HL-60 (cell line): Measurements from ENCODE around the gene DIPK2B.

ENCODE experiments used
- DNase-seq, 2 experiments: peaks; one replicate each; pipeline ENCODE4 v3.0.0-alpha.2; 2010 to 2020; ENCODE audit warnings: low read depth in 1 of 2, low spot score in 1 of 2
- H3K27ac ChIP-seq: fragments of 250-450 bp; sonication (Bioruptor Pico); replicated peaks from 2 replicates; pipeline ENCODE4 v1.5.1; 2020; ENCODE audit warnings: mild to moderate bottlenecking, moderate library complexity
- H3K27me3 ChIP-seq: fragments of 250-450 bp; sonication (Bioruptor Pico); 2 replicates; pipeline ENCODE4 v1.5.1; 2021; ENCODE audit warnings: mild to moderate bottlenecking, moderate library complexity; ENCODE audit not compliant: insufficient read depth, poor library complexity, severe bottlenecking
- H3K4me3 ChIP-seq: replicated peaks from 2 replicates; pipeline ENCODE4 v1.5.1; 2011; ENCODE audit warnings: mild to moderate bottlenecking, control low read depth, low read length; ENCODE audit not compliant: insufficient read depth
- CTCF ChIP-seq: IDR thresholded peaks from one replicate; pipeline ENCODE4 v1.5.1; 2011; ENCODE audit warnings: low read length, control low read depth, inconsistent platforms; ENCODE audit not compliant: insufficient read depth
- GABPA ChIP-seq: IDR thresholded peaks from 2 replicates; pipeline ENCODE4 v1.6.1; 2012; ENCODE audit warnings: low read depth
- POLR2AphosphoS5 ChIP-seq: IDR thresholded peaks from 2 replicates; pipeline ENCODE4 v1.6.1; 2012; ENCODE audit warnings: low read depth
- REST ChIP-seq: IDR thresholded peaks from 2 replicates; pipeline ENCODE4 v1.6.1; 2012; ENCODE audit warnings: low read depth; ENCODE audit not compliant: insufficient replicate concordance
- SPI1 ChIP-seq: IDR thresholded peaks from 2 replicates; pipeline ENCODE4 v1.6.1; 2012; ENCODE audit warnings: low read depth, mild to moderate bottlenecking, borderline replicate concordance

Gene DIPK2B

GRCh38 chrX:45157647-45158046, 43.0 kb downstream of the DIPK2B start:
- H3K27me3 ChIP-seq = no peaks in the 10 kb centered on the region
- no peak overlapping the region for H3K4me3 ChIP-seq
- H3K27ac ChIP-seq = no peak overlapping the region
- no peak for DNase-seq
- no peak for TF ChIP-seq SPI1
- no peak for TF ChIP-seq POLR2AphosphoS5
- TF ChIP-seq REST = no peak
- no peak for TF ChIP-seq CTCF
- TF ChIP-seq GABPA = no peak

- no peaks in the 10 kb centered on the region for H3K27me3 ChIP-seq
- no peak for DNase-seq
Observed at GRCh38 chrX:45154462-45154861, 46.2 kb downstream of the DIPK2B start.

GRCh38 chrX:45154033-45154360, 46.7 kb downstream of the DIPK2B start:
- no peak overlapping the region for H3K27ac ChIP-seq
- no peak for DNase-seq
- H3K27me3 ChIP-seq = no peaks in the 10 kb centered on the region
- TF ChIP-seq CTCF = no peak
- no peak for TF ChIP-seq REST
- no peak for TF ChIP-seq SPI1
- TF ChIP-seq POLR2AphosphoS5 = no peak
- TF ChIP-seq GABPA = no peak
- no peak overlapping the region for H3K4me3 ChIP-seq

More at GRCh38 chrX:45154462-45154861, 46.2 kb downstream of the DIPK2B start:
- H3K4me3 ChIP-seq = no peak overlapping the region
- TF ChIP-seq SPI1 (no peak), REST (no peak), POLR2AphosphoS5 (no peak), GABPA (no peak), CTCF (no peak)
- H3K27ac ChIP-seq = no peak overlapping the region
